ENCODE data around the gene BCDIN3D.
A peak's percentile ranks its signal among the peaks of the same experiment; 100 is the strongest.
"Not testable (repeated sequence)": the region's sequence is repeated elsewhere in the genome, so short reads cannot be mapped to it uniquely, and the experiment has no call there.

BCDIN3D gene

GRCh38 chr12:49875115-49875720, 32.3 kb upstream of the BCDIN3D start:
- no peak for DNase-seq

- DNase-seq = no peak
Observed at GRCh38 chr12:49874142-49874897, 31.4 kb upstream of the BCDIN3D start.

- no peak for DNase-seq
Observed at GRCh38 chr12:49873361-49873934, 30.5 kb upstream of the BCDIN3D start.

GRCh38 chr12:49872781-49873181, 29.9 kb upstream of the BCDIN3D start:
- no peak for DNase-seq

GRCh38 chr12:49872381-49872780, 29.5 kb upstream of the BCDIN3D start:
- DNase-seq = no peak

- not testable (repeated sequence) for DNase-seq
Observed at GRCh38 chr12:49871811-49872251, 28.9 kb upstream of the BCDIN3D start.

GRCh38 chr12:49871263-49871561, 28.3 kb upstream of the BCDIN3D start:
- no peak for DNase-seq

GRCh38 chr12:49870501-49871262, 27.8 kb upstream of the BCDIN3D start:
- no peak for DNase-seq

- DNase-seq = no peak
Observed at GRCh38 chr12:49869816-49870500, 27.1 kb upstream of the BCDIN3D start.

- peak; percentile 47 for DNase-seq
Observed at GRCh38 chr12:49868952-49869815, 26.3 kb upstream of the BCDIN3D start.

- no peak for DNase-seq
Observed at GRCh38 chr12:49868449-49868848, 25.5 kb upstream of the BCDIN3D start.

GRCh38 chr12:49867570-49868341, 24.9 kb upstream of the BCDIN3D start:
- DNase-seq = no peak

- peak; percentile 6 for DNase-seq
Observed at GRCh38 chr12:49866859-49867569, 24.1 kb upstream of the BCDIN3D start.

GRCh38 chr12:49865782-49866135, 22.9 kb upstream of the BCDIN3D start:
- DNase-seq = no peak

GRCh38 chr12:49865109-49865781, 22.3 kb upstream of the BCDIN3D start:
- DNase-seq = no peak

- DNase-seq = no peak
Observed at GRCh38 chr12:49864798-49865090, 21.8 kb upstream of the BCDIN3D start.

- no peak for DNase-seq
Observed at GRCh38 chr12:49863946-49864797, 21.3 kb upstream of the BCDIN3D start.

- DNase-seq = not testable (repeated sequence)
Observed at GRCh38 chr12:49860921-49861320, 18.0 kb upstream of the BCDIN3D start.

- not testable (repeated sequence) for DNase-seq
Observed at GRCh38 chr12:49855890-49856289, 13.0 kb upstream of the BCDIN3D start.

Measured in NCI-H345 (cell line).